ENCODE results near the gene FECH.

Gene FECH

GRCh38 chr18:57584444-57584843, 2.1 kb downstream of the FECH start:
- Histone ChIP-seq H3K4me3 (no peak overlapping the region), H3K27ac (no peak overlapping the region)

GRCh38 chr18:57583297-57583835, 3.1 kb downstream of the FECH start:
- Histone ChIP-seq H3K27ac (no peak overlapping the region), H3K4me3 (no peak overlapping the region)

GRCh38 chr18:57581301-57581934, 5.1 kb downstream of the FECH start:
- H3K4me3 ChIP-seq = no peak overlapping the region
- H3K27ac ChIP-seq = peak overlapping the region in 2 of 21 experiments; percentile 3 to 65

GRCh38 chr18:57579934-57580333, 6.6 kb downstream of the FECH start:
- no peak overlapping the region for H3K4me3 ChIP-seq
- H3K27ac ChIP-seq = no peak overlapping the region

GRCh38 chr18:57576316-57576715, 10.2 kb downstream of the FECH start:
- Histone ChIP-seq H3K27ac (no peak overlapping the region), H3K4me3 (no peak overlapping the region)

- Histone ChIP-seq H3K27ac (no peak overlapping the region), H3K4me3 (no peak overlapping the region)
Observed at GRCh38 chr18:57575542-57575941, 11.0 kb downstream of the FECH start.

GRCh38 chr18:57574866-57575265, 11.6 kb downstream of the FECH start:
- Histone ChIP-seq H3K27ac (no peak overlapping the region), H3K4me3 (no peak overlapping the region)

GRCh38 chr18:57570162-57570561, 16.3 kb downstream of the FECH start:
- Histone ChIP-seq H3K27ac (no peak overlapping the region), H3K4me3 (no peak overlapping the region)

GRCh38 chr18:57569133-57569532, 17.4 kb downstream of the FECH start:
- Histone ChIP-seq H3K4me3 (no peak overlapping the region), H3K27ac (no peak overlapping the region)

GRCh38 chr18:57561728-57562423, 24.6 kb downstream of the FECH start:
- Histone ChIP-seq H3K27ac (no peak overlapping the region), H3K4me3 (no peak overlapping the region)

GRCh38 chr18:57561261-57561660, 25.2 kb downstream of the FECH start:
- H3K27ac ChIP-seq = no peak overlapping the region
- H3K4me3 ChIP-seq = no peak overlapping the region

- Histone ChIP-seq H3K4me3 (no peak overlapping the region), H3K27ac (no peak overlapping the region)
Observed at GRCh38 chr18:57559314-57559713, 27.2 kb downstream of the FECH start.

GRCh38 chr18:57555134-57555533, 31.4 kb downstream of the FECH start:
- Histone ChIP-seq H3K27ac (no peak overlapping the region), H3K4me3 (no peak overlapping the region)

- H3K27ac ChIP-seq = no peak overlapping the region
- no peak overlapping the region for H3K4me3 ChIP-seq
Observed at GRCh38 chr18:57550510-57550909, 36.0 kb downstream of the FECH start.

- Histone ChIP-seq H3K4me3 (no peak overlapping the region), H3K27ac (no peak overlapping the region)
Observed at GRCh38 chr18:57547260-57547659, 39.2 kb downstream of the FECH start.

GRCh38 chr18:57544936-57545660, 41.4 kb downstream of the FECH start:
- Histone ChIP-seq H3K4me3 (no peak overlapping the region), H3K27ac (no peak overlapping the region)

- Histone ChIP-seq H3K4me3 (no peak overlapping the region), H3K27ac (no peak overlapping the region)
Observed at GRCh38 chr18:57543560-57543959, 42.9 kb downstream of the FECH start.

- peak overlapping the region in 1 of 21 experiments; percentile 44 for H3K27ac ChIP-seq
- no peak overlapping the region for H3K4me3 ChIP-seq
Observed at GRCh38 chr18:57542812-57543427, 43.6 kb downstream of the FECH start.

- Histone ChIP-seq H3K4me3 (no peak overlapping the region), H3K27ac (peak overlapping the region in 1 of 21 experiments; percentile 44)
Observed at GRCh38 chr18:57542126-57542525, 44.4 kb downstream of the FECH start.

GRCh38 chr18:57539702-57540101, 46.8 kb downstream of the FECH start:
- H3K4me3 ChIP-seq = no peak overlapping the region
- no peak overlapping the region for H3K27ac ChIP-seq

All from skin epidermis (tissue), 12 donors.